ENCODE data around the gene AMH. TPM values are rescaled to one million over a fixed set of nuclear protein-coding genes. Genes with fewer than 3 reads are reported as not detected.

Gene AMH
- total RNA-seq, 1 donor from 2014 or later = 1.9 TPM

DNA sequence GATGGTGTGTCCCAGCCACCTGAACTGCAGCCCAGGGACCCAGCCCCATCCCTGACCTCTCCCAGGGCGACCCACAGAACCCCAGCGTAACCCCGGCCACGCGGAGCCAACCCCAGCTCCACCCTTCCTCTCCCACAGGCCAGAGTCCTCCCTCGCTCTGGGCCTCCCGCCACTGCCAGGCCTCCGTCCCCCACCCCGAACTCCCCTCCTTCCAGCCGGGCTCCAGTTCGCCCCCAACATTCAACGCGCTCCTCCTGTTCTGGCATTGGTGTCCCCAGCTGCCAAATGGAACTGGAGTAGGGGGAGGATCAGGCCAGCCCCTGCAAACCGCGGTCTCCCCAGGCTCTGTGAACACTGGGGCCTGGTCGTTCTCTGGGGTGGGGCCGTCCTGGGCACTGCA, 51.4 kb downstream of the AMH start:
- H3K9me3 ChIP-seq = no peaks in the 10 kb centered on the region
- H3K4me1 ChIP-seq = peaks cover 9% of the 10 kb centered on the region
- DNase-seq = no peak
- peaks cover 54% of the 10 kb centered on the region for H3K27me3 ChIP-seq (ENCODE audit: low read depth)
- no peak for ATAC-seq
- TF ChIP-seq, protein P1, sequence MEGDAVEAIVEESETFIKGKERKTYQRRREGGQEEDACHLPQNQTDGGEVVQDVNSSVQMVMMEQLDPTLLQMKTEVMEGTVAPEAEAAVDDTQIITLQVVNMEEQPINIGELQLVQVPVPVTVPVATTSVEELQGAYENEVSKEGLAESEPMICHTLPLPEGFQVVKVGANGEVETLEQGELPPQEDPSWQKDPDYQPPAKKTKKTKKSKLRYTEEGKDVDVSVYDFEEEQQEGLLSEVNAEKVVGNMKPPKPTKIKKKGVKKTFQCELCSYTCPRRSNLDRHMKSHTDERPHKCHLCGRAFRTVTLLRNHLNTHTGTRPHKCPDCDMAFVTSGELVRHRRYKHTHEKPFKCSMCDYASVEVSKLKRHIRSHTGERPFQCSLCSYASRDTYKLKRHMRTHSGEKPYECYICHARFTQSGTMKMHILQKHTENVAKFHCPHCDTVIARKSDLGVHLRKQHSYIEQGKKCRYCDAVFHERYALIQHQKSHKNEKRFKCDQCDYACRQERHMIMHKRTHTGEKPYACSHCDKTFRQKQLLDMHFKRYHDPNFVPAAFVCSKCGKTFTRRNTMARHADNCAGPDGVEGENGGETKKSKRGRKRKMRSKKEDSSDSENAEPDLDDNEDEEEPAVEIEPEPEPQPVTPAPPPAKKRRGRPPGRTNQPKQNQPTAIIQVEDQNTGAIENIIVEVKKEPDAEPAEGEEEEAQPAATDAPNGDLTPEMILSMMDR (IDR thresholded peaks at IDR 0.05) = no peak
- H3K27ac ChIP-seq = no peak overlapping the region
- intact Hi-C loops (cut with DNase I) = no loop called here
- no peaks in the 10 kb centered on the region for H3K36me3 ChIP-seq
- H3K4me3 ChIP-seq = no peak overlapping the region

Small RNA genes within 50 kb of the gene (microRNA-seq; reads per million reads assigned to microRNA genes)
- not detected for gene MIR1227 (ENCODE audit: borderline number of aligned reads)
- gene MIR4321 (ENCODE audit: borderline number of aligned reads) = not detected

Other genes with a start within 250 kb of the AMH start
- gene BTBD2, start 233.6 kb upstream of the AMH start, total RNA-seq = 62.0 TPM
- gene MKNK2, start 198.1 kb upstream of the AMH start, total RNA-seq = 268 TPM
- gene MOB3A, start 153.0 kb upstream of the AMH start, total RNA-seq = 69.2 TPM
- gene IZUMO4, start 152.4 kb upstream of the AMH start, total RNA-seq = 7.4 TPM
- 99.5 TPM for gene AP3D1, start 97.8 kb upstream of the AMH start, total RNA-seq
- gene DOT1L, start 85.4 kb upstream of the AMH start, total RNA-seq = 33.0 TPM
- 52.0 TPM for gene PLEKHJ1, start 13.0 kb upstream of the AMH start, total RNA-seq
- gene SF3A2, start 12.5 kb upstream of the AMH start, total RNA-seq = 55.6 TPM
- gene JSRP1, start 7.1 kb downstream of the AMH start, total RNA-seq = not detected
- 7.5 TPM for gene PEAK3, start 32.9 kb downstream of the AMH start, total RNA-seq
- not detected for gene LINGO3, start 58.8 kb downstream of the AMH start, total RNA-seq
- 58.2 TPM for gene LSM7, start 79.3 kb downstream of the AMH start, total RNA-seq
- 52.3 TPM for gene SPPL2B, start 79.4 kb downstream of the AMH start, total RNA-seq
- gene TMPRSS9, start 110.9 kb downstream of the AMH start, total RNA-seq = not detected
- 53.3 TPM for gene TIMM13, start 178.3 kb downstream of the AMH start, total RNA-seq
- gene LMNB2, start 207.6 kb downstream of the AMH start, total RNA-seq = 20.9 TPM
- gene GADD45B, start 226.8 kb downstream of the AMH start, total RNA-seq = 89.9 TPM